CD4-positive, alpha-beta T cell treated with Interleukin-6 for 4 hours (primary cell): ENCODE data around the gene DDR2.
"Not testable (repeated sequence)": the region's sequence is repeated elsewhere in the genome, so short reads cannot be mapped to it uniquely, and the experiment has no call there.

Experiments
- DNase-seq: peaks from one replicate; pipeline ENCODE4 v3.0.0-alpha.2; 2020; ENCODE audit warnings: mixed read lengths

Gene DDR2

GRCh38 chr1:162632217-162632666, at the start of gene DDR2:
TSS of gene DDR2 (plus strand) at chr1:162632464. CDS start at chr1:162719064, 86,600 bp downstream.
- no peak for DNase-seq

- DNase-seq, result not testable (repeated sequence)
These were observed 49.4 kb upstream of the DDR2 start for GRCh38 chr1:162582901-162583300.

- not testable (repeated sequence) for DNase-seq
These were observed 47.2 kb upstream of the DDR2 start for GRCh38 chr1:162585101-162585500.

GRCh38 chr1:162587347-162587746, 44.9 kb upstream of the DDR2 start:
- DNase-seq, result no peak

GRCh38 chr1:162587761-162588260, 44.5 kb upstream of the DDR2 start:
- no peak for DNase-seq

GRCh38 chr1:162590101-162590500, 42.2 kb upstream of the DDR2 start:
- DNase-seq, result no peak

- DNase-seq, result no peak
These were observed 41.6 kb upstream of the DDR2 start for GRCh38 chr1:162590686-162591085.

- no peak for DNase-seq
These were observed 35.6 kb upstream of the DDR2 start for GRCh38 chr1:162596514-162597170.

- DNase-seq, result no peak
These were observed 32.8 kb upstream of the DDR2 start for GRCh38 chr1:162599451-162599850.

- not testable (repeated sequence) for DNase-seq
These were observed 29.1 kb upstream of the DDR2 start for GRCh38 chr1:162603117-162603516.

- DNase-seq, result no peak
These were observed 26.9 kb upstream of the DDR2 start for GRCh38 chr1:162605225-162605927.

- no peak for DNase-seq
These were observed 23.0 kb upstream of the DDR2 start for GRCh38 chr1:162609306-162609705.

GRCh38 chr1:162612606-162613400, 19.5 kb upstream of the DDR2 start:
- DNase-seq, result no peak

- no peak for DNase-seq
These were observed 15.4 kb upstream of the DDR2 start for GRCh38 chr1:162616848-162617247.

- no peak for DNase-seq
These were observed 14.8 kb upstream of the DDR2 start for GRCh38 chr1:162617513-162617912.

- DNase-seq, result no peak
These were observed 13.2 kb upstream of the DDR2 start for GRCh38 chr1:162619076-162619475.

GRCh38 chr1:162621256-162621655, 11.0 kb upstream of the DDR2 start:
- no peak for DNase-seq

- no peak for DNase-seq
These were observed 6.6 kb upstream of the DDR2 start for GRCh38 chr1:162625679-162626078.

- no peak for DNase-seq
These were observed 6.2 kb upstream of the DDR2 start for GRCh38 chr1:162626094-162626493.

GRCh38 chr1:162626761-162627160, 5.5 kb upstream of the DDR2 start:
- no peak for DNase-seq

- DNase-seq, result no peak
These were observed 4.5 kb upstream of the DDR2 start for GRCh38 chr1:162627662-162628296.

GRCh38 chr1:162629077-162629627, 3.1 kb upstream of the DDR2 start:
- DNase-seq, result no peak

GRCh38 chr1:162629651-162630050, 2.6 kb upstream of the DDR2 start:
- no peak for DNase-seq
